GM12878 (cell line): ENCODE results near the gene ATG9A. TPM values are rescaled to one million over a fixed set of nuclear protein-coding genes. Genes with fewer than 3 reads are reported as not detected.

Source experiments
- ATAC-seq: fragments of 200-7000 bp; cut with Tn5 transposase; 3 replicates; pipeline ENCODE4 v1.9.1; 2020; ENCODE audit warnings: mild to moderate bottlenecking, moderate library complexity
- BruUV-seq: library from RNA; stranded (reverse); fragments of 400-500 nt; replicated peaks from 2 replicates; lab custom pipeline; 2021; lab: Mats Ljungman, UMichigan
- CTCF ChIA-PET: fragments of 300-600 bp; sonication (Branson Sonifier 250); formaldehyde crosslinking; extraction: SDS; loops from one replicate; lab custom pipeline; 2021; ENCODE audit warnings: inconsistent platforms; lab: Yijun Ruan, JAX
- POLR2A ChIA-PET: fragments of 350-600 bp; formaldehyde crosslinking; extraction: SDS; loops from one replicate; lab custom pipeline; 2021; ENCODE audit warnings: inconsistent platforms; lab: Charles Lee
- RAD21 ChIA-PET: fragments of 300-600 bp; sonication (Branson Sonifier 250); formaldehyde crosslinking; loops from one replicate; lab custom pipeline; 2023; ENCODE audit warnings: antibody characterized with exemption; ENCODE audit not compliant: unreplicated experiment; lab: Charles Lee
- SMC1A ChIA-PET: fragments of 300-600 bp; sonication (Branson Sonifier 250); formaldehyde crosslinking; loops from one replicate; lab custom pipeline; 2023; ENCODE audit not compliant: unreplicated experiment, uncharacterized antibody; lab: Charles Lee
- DNase-seq: peaks from one replicate; pipeline ENCODE4 v3.0.0-alpha.2; 2011; ENCODE audit warnings: low read depth, low spot score
- FAIRE-seq: peaks from 3 replicates; lab custom pipeline; 2011; peaks lifted over from hg19 to GRCh38; lab: Jason Lieb, UNC
- H2AFZ ChIP-seq: 2 replicates; pipeline ENCODE4 v1.6.0; 2011; ENCODE audit warnings: low read depth, low read length, control low read depth; ENCODE audit not compliant: control insufficient read depth
- H3K27ac ChIP-seq: 2 replicates; pipeline ENCODE4 v1.5.1; 2011; ENCODE audit warnings: control low read depth; ENCODE audit not compliant: control insufficient read depth, insufficient read depth
- H3K27me3 ChIP-seq, 2 experiments: replicated peaks in 1 of 2; 2 replicates each; pipeline versions ENCODE4 v1.6.0 to v1.6.1; 2011; ENCODE audit warnings: low read length in 1 of 2; ENCODE audit not compliant: control insufficient read depth in 2 of 2, insufficient read depth in 2 of 2
- H3K36me3 ChIP-seq, 2 experiments: 2 replicates each; pipeline ENCODE4 v1.5.1; 2011; ENCODE audit warnings: low read length in 1 of 2; ENCODE audit not compliant: control insufficient read depth in 2 of 2, insufficient read depth in 2 of 2
- H3K4me1 ChIP-seq: 2 replicates; pipeline ENCODE4 v1.6.1; 2011; ENCODE audit warnings: mild to moderate bottlenecking, low read length, moderate library complexity, mixed read lengths; ENCODE audit not compliant: control insufficient read depth, insufficient read depth
- H3K4me2 ChIP-seq: 2 replicates; pipeline ENCODE4 v1.6.0; 2011; ENCODE audit warnings: control low read depth; ENCODE audit not compliant: control insufficient read depth, insufficient read depth
- H3K4me3 ChIP-seq: fragments of 200-600 bp; sonication (generic); 2 replicates; pipeline ENCODE4 v1.5.1; 2016
- H3K79me2 ChIP-seq: 2 replicates; pipeline ENCODE4 v1.6.0; 2011; ENCODE audit warnings: low read length; ENCODE audit not compliant: control insufficient read depth, insufficient read depth
- H3K9ac ChIP-seq: 2 replicates; pipeline ENCODE4 v1.8.0; 2011; ENCODE audit warnings: low read length, control low read depth, mixed read lengths; ENCODE audit not compliant: control insufficient read depth, insufficient read depth
- H3K9me3 ChIP-seq: replicated peaks from 3 replicates; pipeline ENCODE4 v1.5.1; 2011; ENCODE audit warnings: mild to moderate bottlenecking, low read length; ENCODE audit not compliant: control insufficient read depth, insufficient read depth
- H4K20me1 ChIP-seq: 2 replicates; pipeline ENCODE4 v1.6.0; 2011; ENCODE audit not compliant: control insufficient read depth, insufficient read depth
- DPF2 ChIP-seq: fragments of 450-650 bp; IDR thresholded peaks from 2 replicates; pipeline ENCODE4 v1.6.1; 2017; ENCODE audit warnings: mild to moderate bottlenecking
- KDM1A ChIP-seq: fragments of 200-600 bp; sonication (generic); IDR thresholded peaks from 2 replicates; pipeline ENCODE4 v1.6.1; 2016; ENCODE audit warnings: borderline replicate concordance
- MTA3 ChIP-seq: IDR thresholded peaks from 2 replicates; pipeline ENCODE4 v1.6.1; 2012; ENCODE audit warnings: low read length, inconsistent platforms, borderline replicate concordance
- NFYB ChIP-seq: IDR thresholded peaks from 2 replicates; pipeline ENCODE4 v1.6.1; 2011; ENCODE audit warnings: low read depth, mild to moderate bottlenecking, low read length, improper control_type of control experiment, moderate library complexity; ENCODE audit not compliant: insufficient read depth
- NR2C2 ChIP-seq: IDR thresholded peaks from 2 replicates; pipeline ENCODE4 v1.6.1; 2011; ENCODE audit warnings: borderline replicate concordance, low read depth; ENCODE audit not compliant: control insufficient read depth, insufficient read length
- PBX3 ChIP-seq: IDR thresholded peaks from 2 replicates; pipeline ENCODE4 v1.6.1; 2011; ENCODE audit warnings: mild to moderate bottlenecking, low read depth, low read length, moderate library complexity; ENCODE audit not compliant: insufficient replicate concordance
- PKNOX1 ChIP-seq: fragments of 450-650 bp; IDR thresholded peaks from 2 replicates; pipeline ENCODE4 v1.6.1; 2016; ENCODE audit warnings: mild to moderate bottlenecking
- STAT3 ChIP-seq: IDR thresholded peaks from 2 replicates; pipeline ENCODE4 v1.6.1; 2011; ENCODE audit warnings: low read depth, low read length, improper control_type of control experiment
- USF1 ChIP-seq: IDR thresholded peaks from 2 replicates; pipeline ENCODE4 v1.6.1; 2011; ENCODE audit warnings: borderline replicate concordance, low read depth, mild to moderate bottlenecking, moderate library complexity, mixed read lengths, low read length; ENCODE audit not compliant: insufficient read depth; ENCODE audit errors: extremely low read length
- ZBED1 ChIP-seq: IDR thresholded peaks from 2 replicates; pipeline ENCODE4 v1.6.1; 2016; ENCODE audit warnings: borderline replicate concordance
- WGBS: methylation state at CpG from one replicate; pipeline ENCODE4 v1.1.6; 2016; ENCODE audit warnings: low lambda C conversion rate; ENCODE audit not compliant: insufficient replicate concordance, insufficient coverage; ENCODE audit errors: missing lambda C conversion rate; 5-methylcytosine and 5-hydroxymethylcytosine counted together
- in situ Hi-C: fragments of 300-500 bp; cut with MboI; formaldehyde crosslinking; loops from 9 replicates; pipeline ENCODE4 v1.14.3; 2018; ENCODE audit warnings: mixed read lengths
- intact Hi-C: fragments of 100-400 bp; cut with micrococcal nuclease; formaldehyde crosslinking; loops from one replicate; pipeline ENCODE4 v1.14.2; 2022; ENCODE audit not compliant: unreplicated experiment
- polyA plus RNA-seq, 11 experiments: library from polyadenylated mRNA; depleted of rRNA in 4 of 11; unstranded in 6 of 11; stranded (reverse) in 5 of 11; fragments of >200 nt; fragmentation: Nextera tagmentation in 4 of 11; fragmentation: Illumina TruSeq in 1 of 11; extraction: Ambion mirVana in 4 of 11; extraction: Trizol in 1 of 11; gene quantifications; 1 replicate in 1 of 11; 2 replicates in 10 of 11; pipeline versions ENCODE4 v1.2.1 to v1.2.3, GENCODE V29; 2011 to 2016; ENCODE audit warnings: inconsistent platforms in 2 of 11, missing spikeins in 2 of 11, low read depth in 1 of 11
- total RNA-seq, 4 experiments: library from RNA; depleted of rRNA in 3 of 4; stranded (reverse); fragments of >200 nt in 3 of 4; fragmentation: Illumina TruSeq in 1 of 4; extraction: Trizol in 1 of 4; gene quantifications; 2 replicates each; pipeline versions ENCODE4 v1.2.1 to v1.2.3, GENCODE V29; 2013 to 2021

Gene ATG9A
- total and polyA plus RNA-seq, 10 of the 15 experiments (the other 5 are each of a cell fraction or from before 2014, with no cell fraction given): 0.16 to 37.5 (median 14.6) TPM; not detected in 1

- TF ChIP-seq PKNOX1 (no peak), PBX3 (no peak), NR2C2 (no peak), DPF2 (no peak), STAT3 (no peak)
Observed at GRCh38 chr2:219181531-219181930, 47.9 kb downstream of the ATG9A start (continued).

- ATAC-seq (no peak), FAIRE-seq (no peak), DNase-seq (no peak)
- in situ Hi-C loops (no loop called here), intact Hi-C loops (no loop called here)
- no peak overlapping the region for H3K4me2 ChIP-seq
- H4K20me1 ChIP-seq: no peaks in the 10 kb centered on the region
- H3K4me3 ChIP-seq: no peak overlapping the region
- no peak overlapping the region for H3K27ac ChIP-seq
- TF ChIP-seq USF1 (no peak), MTA3 (no peak), NFYB (no peak), KDM1A (no peak), ZBED1 (no peak)
- no peaks in the 10 kb centered on the region for H3K27me3 ChIP-seq
- peaks cover 6 to 10% of the 10 kb centered on the region in 2 experiments; a peak in 3 of 4 replicates for H3K36me3 ChIP-seq
- H3K4me1 ChIP-seq: peaks cover 10% of the 10 kb centered on the region
- peaks cover 26% of the 10 kb centered on the region for H3K79me2 ChIP-seq
- ChIA-PET SMC1A (interaction anchor here (1.1 to 1.5 kb wide), 2 partner anchors 12 to 25 kb away, joined by 3 read pairs; partner anchors contain the start of gene ZFAND2B), POLR2A (interaction anchor here (1.0 to 2.5 kb wide), 4 partner anchors 12 to 119 kb away, joined by 4 to 8 read pairs (median 6); partner anchors contain the start of gene ZFAND2B), CTCF (interaction anchor here (1.0 to 2.0 kb wide), 4 partner anchors 11 to 114 kb away, joined by 3 to 4 read pairs (median 4); no protein-coding TSS in a partner anchor), RAD21 (no interaction called here)
- BruUV-seq: no TSS peak
- WGBS: 99% methylated on average over 5 of the region's 5 CpGs
- no peak overlapping the region for H2AFZ ChIP-seq
- H3K9me3 ChIP-seq: no peaks in the 10 kb centered on the region
- H3K9ac ChIP-seq: no peak overlapping the region
Observed at GRCh38 chr2:219180961-219181360, 48.5 kb downstream of the ATG9A start.
